ENCODE results near the gene INIP.
"Not testable (repeated sequence)": the region's sequence is repeated elsewhere in the genome, so short reads cannot be mapped to it uniquely, and the experiment has no call there.

Gene INIP

DNA sequence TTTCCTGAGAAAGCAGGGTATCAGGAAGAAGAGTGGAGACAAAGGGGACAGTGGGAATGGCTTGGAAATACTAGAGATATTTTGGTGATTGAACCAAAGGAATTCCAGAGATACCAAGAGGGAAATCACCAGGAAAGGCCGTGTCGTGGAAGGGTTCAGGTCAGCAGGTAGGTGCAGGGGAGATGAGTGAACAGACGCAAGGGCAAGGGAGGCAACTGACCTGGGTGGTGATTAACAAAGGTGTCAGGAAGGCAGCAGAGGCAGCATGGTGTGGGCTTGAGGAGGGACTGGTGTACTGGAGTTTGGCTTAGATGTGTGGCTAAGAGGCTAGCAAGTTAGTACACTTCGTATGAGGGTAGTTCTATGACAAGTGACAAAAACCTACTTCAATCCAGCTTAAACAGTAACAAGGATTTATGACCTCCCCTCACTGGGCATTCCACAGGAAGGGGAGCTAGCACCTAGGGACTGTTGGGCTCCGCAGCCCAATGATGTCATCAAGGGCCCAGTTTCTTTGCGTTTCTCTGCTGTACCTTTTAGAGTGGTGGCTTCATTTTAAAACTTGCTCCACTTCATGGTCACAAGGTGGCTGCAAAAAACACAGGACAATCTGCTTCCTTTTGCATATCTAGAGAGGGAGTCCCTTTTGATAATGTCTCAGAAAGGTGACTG, 37.0 kb downstream of the INIP start:
- WGBS, 2 experiments: 79 to 88% methylated on average over 5 to 6 of the region's 6 CpGs

DNA sequence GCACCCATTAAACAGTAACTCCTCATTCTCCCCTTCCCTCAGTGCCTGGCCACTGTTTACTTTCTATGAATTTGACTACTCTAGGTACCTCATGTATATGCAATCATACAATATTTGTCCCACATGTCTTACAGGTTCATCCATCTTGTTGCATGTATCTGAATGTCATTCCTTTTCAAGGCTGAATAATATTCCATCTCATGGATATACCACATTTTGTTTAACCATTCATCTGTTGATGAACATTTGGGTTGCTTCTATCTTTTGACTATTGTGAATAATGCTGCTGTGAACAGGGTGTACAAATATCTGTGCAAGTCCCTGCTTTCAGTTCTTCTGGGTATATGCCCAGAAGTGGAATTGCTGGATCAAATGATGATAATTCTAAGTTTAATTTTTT, 40.9 kb downstream of the INIP start:
- no peaks in the 10 kb centered on the region for H3K27me3 ChIP-seq (ENCODE audit: control insufficient read depth, insufficient read depth, low read length, poor library complexity, severe bottlenecking)
- H3K27ac ChIP-seq (ENCODE audit: insufficient read depth, low read depth, low read length, poor library complexity, severe bottlenecking): no peak overlapping the region
- no peaks in the 10 kb centered on the region for H3K4me1 ChIP-seq (ENCODE audit: control insufficient read depth, insufficient read depth, low read length)
- no peak overlapping the region for H3K4me3 ChIP-seq (ENCODE audit: insufficient read depth, low read depth, low read length)
- H3K9me3 ChIP-seq (ENCODE audit: control insufficient read depth, low read length): peaks cover 4% of the 10 kb centered on the region
- H3K36me3 ChIP-seq (ENCODE audit: control insufficient read depth, insufficient read depth, low read length): no peaks in the 10 kb centered on the region

More for the DNA sequence above, 37.0 kb downstream of the INIP start:
- Histone ChIP-seq H3K27me3 (ENCODE audit: control insufficient read depth, insufficient read depth, low read length, poor library complexity, severe bottlenecking) (no peaks in the 10 kb centered on the region), H3K27ac (ENCODE audit: insufficient read depth, low read depth, low read length, poor library complexity, severe bottlenecking) (no peak overlapping the region), H3K36me3 (ENCODE audit: control insufficient read depth, insufficient read depth, low read length) (no peaks in the 10 kb centered on the region), H3K4me3 (ENCODE audit: insufficient read depth, low read depth, low read length) (no peak overlapping the region), H3K9me3 (ENCODE audit: control insufficient read depth, low read length) (peaks cover 4% of the 10 kb centered on the region), H3K4me1 (ENCODE audit: control insufficient read depth, insufficient read depth, low read length) (no peaks in the 10 kb centered on the region)

DNA sequence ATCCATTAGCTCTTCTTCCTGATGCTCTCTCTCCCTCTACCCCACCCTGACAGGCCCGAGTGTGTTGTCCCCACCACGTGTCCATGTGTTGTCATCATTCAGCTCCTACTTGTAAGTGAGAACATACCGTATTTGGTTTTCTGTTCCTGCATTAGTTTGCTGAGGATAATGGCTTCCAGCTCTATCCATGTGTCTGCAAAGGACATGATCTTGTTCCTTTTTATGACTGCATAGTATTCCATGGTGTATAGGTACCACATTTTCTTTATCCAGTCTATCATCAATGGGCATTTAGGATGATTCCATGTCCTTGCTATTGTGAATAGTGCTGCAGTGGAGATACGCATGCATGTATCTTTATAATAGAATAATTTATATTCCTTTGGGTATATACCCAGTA, 44.7 kb downstream of the INIP start:
- not testable (repeated sequence) for H3K27me3 ChIP-seq (ENCODE audit: control insufficient read depth, insufficient read depth, low read length, poor library complexity, severe bottlenecking); H3K27ac ChIP-seq (ENCODE audit: insufficient read depth, low read depth, low read length, poor library complexity, severe bottlenecking); H3K36me3 ChIP-seq (ENCODE audit: control insufficient read depth, insufficient read depth, low read length); H3K9me3 ChIP-seq (ENCODE audit: control insufficient read depth, low read length); H3K4me1 ChIP-seq (ENCODE audit: control insufficient read depth, insufficient read depth, low read length); H3K4me3 ChIP-seq (ENCODE audit: insufficient read depth, low read depth, low read length)
- WGBS, 2 experiments: 93 to 94% methylated on average over 3 of the region's 4 CpGs

DNA sequence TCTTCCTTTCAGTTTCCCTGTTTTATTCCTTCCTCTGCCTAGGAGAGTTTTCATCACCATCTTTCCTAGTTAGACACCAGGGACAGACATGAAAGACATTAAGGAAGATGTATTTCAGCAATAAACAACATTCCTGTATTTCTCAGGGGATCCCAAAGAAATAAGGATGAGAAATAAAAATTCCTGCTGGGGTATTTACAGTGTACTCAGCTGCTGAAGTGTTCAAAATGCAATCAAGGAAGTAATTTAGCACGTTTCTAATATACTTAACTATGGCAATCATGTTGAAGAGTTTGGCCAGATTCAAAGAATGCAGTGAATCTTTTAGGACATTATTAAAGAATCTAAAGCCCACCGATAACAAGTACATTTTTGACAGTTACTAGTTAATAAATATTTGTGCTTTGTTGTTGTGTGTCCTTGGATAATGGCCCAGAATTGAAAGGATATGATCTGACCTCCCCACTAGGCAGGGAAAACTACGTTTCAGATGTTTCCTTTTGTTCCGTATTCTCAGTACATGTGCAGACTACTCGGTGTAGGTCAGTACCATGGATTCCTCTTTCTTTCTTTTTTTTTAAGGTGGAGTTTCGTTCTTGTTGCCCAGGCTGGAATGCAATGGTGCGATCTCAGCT, 46.8 kb downstream of the INIP start:
- H3K36me3 ChIP-seq (ENCODE audit: control insufficient read depth, insufficient read depth, low read length): no peaks in the 10 kb centered on the region
- no peaks in the 10 kb centered on the region for H3K4me1 ChIP-seq (ENCODE audit: control insufficient read depth, insufficient read depth, low read length)
- H3K27ac ChIP-seq (ENCODE audit: insufficient read depth, low read depth, low read length, poor library complexity, severe bottlenecking): no peak overlapping the region
- no peaks in the 10 kb centered on the region for H3K27me3 ChIP-seq (ENCODE audit: control insufficient read depth, insufficient read depth, low read length, poor library complexity, severe bottlenecking)
- no peak overlapping the region for H3K4me3 ChIP-seq (ENCODE audit: insufficient read depth, low read depth, low read length)
- WGBS, 2 experiments: 80 to 84% methylated on average over 6 to 7 of the region's 7 CpGs
- no peaks in the 10 kb centered on the region for H3K9me3 ChIP-seq (ENCODE audit: control insufficient read depth, low read length)

DNA sequence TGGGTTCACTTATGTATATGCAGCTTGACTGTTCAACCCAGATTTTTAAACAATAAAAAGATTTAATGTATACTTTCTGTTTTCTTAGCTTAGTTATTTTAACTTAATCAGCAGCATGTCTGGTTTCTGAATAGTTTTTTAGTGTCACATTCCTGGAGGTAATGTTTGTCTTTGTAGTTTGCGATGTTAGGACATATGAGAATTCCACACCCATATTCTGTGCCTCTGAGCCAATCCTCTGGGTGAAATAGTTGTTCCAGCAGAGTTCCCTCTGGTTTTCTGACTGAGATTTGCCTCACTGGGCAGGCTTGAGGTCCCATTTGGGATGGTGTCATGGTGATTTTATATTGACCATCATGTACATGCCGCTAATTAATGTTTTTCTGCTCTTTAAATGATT, 48.6 kb downstream of the INIP start:
- no peaks in the 10 kb centered on the region for H3K27me3 ChIP-seq (ENCODE audit: control insufficient read depth, insufficient read depth, low read length, poor library complexity, severe bottlenecking)
- no peak overlapping the region for H3K4me3 ChIP-seq (ENCODE audit: insufficient read depth, low read depth, low read length)
- no peak overlapping the region for H3K27ac ChIP-seq (ENCODE audit: insufficient read depth, low read depth, low read length, poor library complexity, severe bottlenecking)
- no peaks in the 10 kb centered on the region for H3K36me3 ChIP-seq (ENCODE audit: control insufficient read depth, insufficient read depth, low read length)
- H3K4me1 ChIP-seq (ENCODE audit: control insufficient read depth, insufficient read depth, low read length): no peaks in the 10 kb centered on the region
- no peaks in the 10 kb centered on the region for H3K9me3 ChIP-seq (ENCODE audit: control insufficient read depth, low read length)
- WGBS, 2 experiments: 97% methylated on average over 2 of the region's 2 CpGs; no CpG with 5 or more reads in 1 of the 2 experiments

DNA sequence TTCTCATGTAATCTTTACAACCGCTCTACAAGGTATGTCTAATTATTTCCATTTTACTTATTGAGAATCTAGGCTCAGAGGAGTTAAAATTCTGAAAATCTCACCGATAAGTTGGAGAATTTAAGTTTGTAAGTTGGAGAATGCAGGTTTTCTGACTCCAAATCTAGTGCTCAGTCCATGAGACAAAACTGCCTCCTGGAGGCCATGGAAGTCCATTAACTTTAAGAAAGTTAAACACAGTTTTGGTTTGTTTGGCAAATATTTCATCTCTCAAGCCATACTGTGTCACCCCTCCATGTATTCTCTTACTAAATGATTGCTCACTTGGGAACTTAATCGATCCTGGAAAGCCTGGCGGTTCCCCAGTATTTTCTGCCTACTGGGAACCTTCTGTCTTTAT, 52.6 kb downstream of the INIP start:
- no peaks in the 10 kb centered on the region for H3K27me3 ChIP-seq (ENCODE audit: control insufficient read depth, insufficient read depth, low read length, poor library complexity, severe bottlenecking)
- WGBS, 2 experiments: 89 to 96% methylated on average over 3 to 4 of the region's 4 CpGs
- no peaks in the 10 kb centered on the region for H3K9me3 ChIP-seq (ENCODE audit: control insufficient read depth, low read length)
- no peak overlapping the region for H3K27ac ChIP-seq (ENCODE audit: insufficient read depth, low read depth, low read length, poor library complexity, severe bottlenecking)
- no peaks in the 10 kb centered on the region for H3K4me1 ChIP-seq (ENCODE audit: control insufficient read depth, insufficient read depth, low read length)
- H3K36me3 ChIP-seq (ENCODE audit: control insufficient read depth, insufficient read depth, low read length): peaks cover 4% of the 10 kb centered on the region
- H3K4me3 ChIP-seq (ENCODE audit: insufficient read depth, low read depth, low read length): no peak overlapping the region

DNA sequence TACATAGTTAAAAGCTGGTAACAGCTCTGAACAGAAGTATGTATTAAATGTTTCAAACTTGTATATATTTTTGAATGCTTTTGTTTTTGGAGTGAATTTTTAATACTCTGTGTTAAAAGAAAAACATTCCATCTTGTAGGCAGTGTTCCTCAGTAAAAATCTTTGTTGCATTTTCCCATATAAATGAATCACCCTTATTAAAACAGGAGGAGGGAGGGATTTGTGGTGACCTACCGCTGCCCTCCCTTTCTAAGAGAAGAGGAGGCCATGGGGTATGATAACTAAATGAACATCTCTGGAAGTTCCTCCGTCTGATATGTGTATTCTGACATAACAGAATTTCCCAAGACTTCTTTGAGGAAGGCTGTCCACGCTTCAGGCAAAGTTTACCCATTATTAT, 53.4 kb downstream of the INIP start:
- WGBS, 2 experiments: 96 to 97% methylated on average over 3 of the region's 3 CpGs
- no peaks in the 10 kb centered on the region for H3K4me1 ChIP-seq (ENCODE audit: control insufficient read depth, insufficient read depth, low read length)
- H3K36me3 ChIP-seq (ENCODE audit: control insufficient read depth, insufficient read depth, low read length): peaks cover 9% of the 10 kb centered on the region
- H3K4me3 ChIP-seq (ENCODE audit: insufficient read depth, low read depth, low read length): no peak overlapping the region
- no peak overlapping the region for H3K27ac ChIP-seq (ENCODE audit: insufficient read depth, low read depth, low read length, poor library complexity, severe bottlenecking)
- H3K27me3 ChIP-seq (ENCODE audit: control insufficient read depth, insufficient read depth, low read length, poor library complexity, severe bottlenecking): no peaks in the 10 kb centered on the region
- H3K9me3 ChIP-seq (ENCODE audit: control insufficient read depth, low read length): no peaks in the 10 kb centered on the region

DNA sequence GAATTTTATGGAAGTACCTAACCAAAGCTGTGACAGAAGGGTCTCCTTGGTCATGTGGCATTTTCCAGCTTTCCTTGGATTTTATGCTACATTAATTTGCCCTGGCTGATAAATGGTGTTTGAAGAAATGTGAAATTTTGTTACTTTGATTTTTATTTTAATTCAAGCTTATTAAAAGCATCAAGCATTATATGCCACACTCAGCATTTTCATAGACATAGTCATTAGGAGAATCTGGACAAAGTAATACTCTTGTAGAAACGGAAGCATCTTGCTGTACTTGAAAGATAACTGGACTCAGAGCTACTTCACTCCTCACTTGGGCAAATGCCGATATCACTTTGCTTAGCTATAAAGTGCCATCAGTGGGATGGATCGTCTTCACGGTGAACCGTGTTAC, 54.2 kb downstream of the INIP start:
- Histone ChIP-seq H3K27me3 (ENCODE audit: control insufficient read depth, insufficient read depth, low read length, poor library complexity, severe bottlenecking) (no peaks in the 10 kb centered on the region), H3K4me3 (ENCODE audit: insufficient read depth, low read depth, low read length) (no peak overlapping the region), H3K36me3 (ENCODE audit: control insufficient read depth, insufficient read depth, low read length) (peaks cover 15% of the 10 kb centered on the region), H3K9me3 (ENCODE audit: control insufficient read depth, low read length) (no peaks in the 10 kb centered on the region), H3K27ac (ENCODE audit: insufficient read depth, low read depth, low read length, poor library complexity, severe bottlenecking) (no peak overlapping the region), H3K4me1 (ENCODE audit: control insufficient read depth, insufficient read depth, low read length) (no peaks in the 10 kb centered on the region)
- 98 to 100% methylated on average over 5 of the region's 5 CpGs for WGBS, 2 experiments

DNA sequence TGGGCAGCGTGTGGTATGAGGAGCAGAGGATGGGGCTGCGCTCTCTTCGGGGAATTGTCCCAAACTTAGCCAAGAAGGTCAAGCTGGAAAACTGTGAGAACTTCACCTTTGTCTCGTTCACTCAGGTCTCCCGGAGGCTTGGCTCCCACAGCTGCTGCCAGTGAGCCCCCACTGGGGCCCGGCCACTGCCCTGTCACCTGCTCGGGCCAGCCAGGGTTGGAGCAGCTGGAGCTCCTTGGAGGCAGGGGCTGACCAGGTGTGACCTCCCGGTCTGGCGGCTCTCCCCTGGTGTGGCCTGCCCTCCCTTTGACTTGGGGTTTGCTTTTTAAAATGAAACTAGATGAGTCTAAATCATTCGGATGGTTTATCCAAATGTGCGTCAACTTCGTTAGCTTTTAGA, 58.0 kb downstream of the INIP start:
- no peak overlapping the region for H3K27ac ChIP-seq (ENCODE audit: insufficient read depth, low read depth, low read length, poor library complexity, severe bottlenecking)
- no peaks in the 10 kb centered on the region for H3K9me3 ChIP-seq (ENCODE audit: control insufficient read depth, low read length)
- no peaks in the 10 kb centered on the region for H3K4me1 ChIP-seq (ENCODE audit: control insufficient read depth, insufficient read depth, low read length)
- peaks cover 15% of the 10 kb centered on the region for H3K36me3 ChIP-seq (ENCODE audit: control insufficient read depth, insufficient read depth, low read length)
- H3K27me3 ChIP-seq (ENCODE audit: control insufficient read depth, insufficient read depth, low read length, poor library complexity, severe bottlenecking): no peaks in the 10 kb centered on the region
- no peak overlapping the region for H3K4me3 ChIP-seq (ENCODE audit: insufficient read depth, low read depth, low read length)
- 86 to 88% methylated on average over 10 to 12 of the region's 12 CpGs for WGBS, 2 experiments

DNA sequence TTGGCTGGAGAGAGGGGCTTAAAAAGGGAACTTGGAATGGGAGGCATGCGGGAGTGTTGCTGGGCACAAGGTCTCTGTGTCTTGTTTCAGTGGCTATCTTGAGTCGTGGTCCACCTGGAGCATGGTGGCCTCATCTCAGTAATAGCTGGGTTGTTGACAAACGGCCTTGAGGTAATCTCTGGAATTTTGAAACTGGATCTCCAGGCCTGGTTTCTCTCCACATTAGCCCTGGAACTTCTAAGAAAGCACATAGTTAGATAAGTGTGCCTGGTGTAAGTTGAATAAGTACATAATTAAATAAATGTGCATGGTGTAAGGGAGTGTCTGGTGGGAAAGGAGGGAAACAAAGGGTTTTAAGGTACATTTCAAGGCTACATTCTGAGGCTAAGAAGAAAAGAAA, 62.2 kb downstream of the INIP start:
- Histone ChIP-seq H3K36me3 (ENCODE audit: control insufficient read depth, insufficient read depth, low read length) (peaks cover 12% of the 10 kb centered on the region), H3K9me3 (ENCODE audit: control insufficient read depth, low read length) (no peaks in the 10 kb centered on the region), H3K27me3 (ENCODE audit: control insufficient read depth, insufficient read depth, low read length, poor library complexity, severe bottlenecking) (no peaks in the 10 kb centered on the region), H3K4me3 (ENCODE audit: insufficient read depth, low read depth, low read length) (no peak overlapping the region), H3K4me1 (ENCODE audit: control insufficient read depth, insufficient read depth, low read length) (peaks cover 7% of the 10 kb centered on the region), H3K27ac (ENCODE audit: insufficient read depth, low read depth, low read length, poor library complexity, severe bottlenecking) (no peak overlapping the region)
- 89 to 90% methylated on average over 3 of the region's 3 CpGs for WGBS, 2 experiments

All from ectodermal cell (in vitro differentiated cells).